GM21717 (cell line): ENCODE measurements around the gene KLF13.
A peak's percentile ranks its signal among the peaks of the same experiment; 100 is the strongest.

ENCODE experiments used
- ATAC-seq: cut with Tn5 transposase; IDR thresholded peaks from one replicate; pipeline ENCODE4 v1.9.1; 2021; ENCODE audit warnings: mild to moderate bottlenecking, moderate library complexity; ENCODE audit not compliant: unreplicated experiment

KLF13 gene

DNA sequence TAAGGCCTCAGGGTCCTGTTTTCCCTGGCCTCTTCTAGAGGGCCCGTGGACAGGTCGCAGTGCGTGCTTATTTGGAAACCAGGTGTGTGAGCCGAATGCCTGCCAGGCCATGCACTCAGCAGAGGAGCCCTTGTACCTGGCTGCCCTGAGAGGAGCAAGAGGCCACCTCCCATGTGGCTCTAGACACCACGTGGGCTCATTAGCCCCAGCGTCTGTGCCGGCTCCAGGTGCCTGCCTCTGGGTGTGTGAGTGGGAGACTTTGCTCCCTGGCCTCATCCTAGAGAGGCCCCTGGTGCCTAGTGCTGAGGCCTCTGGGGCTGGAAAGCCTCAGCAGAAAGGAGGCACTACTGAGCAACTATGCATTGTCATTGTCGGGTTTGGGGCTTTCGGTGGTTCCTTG, 50.4 kb downstream of the KLF13 start:
- ATAC-seq, result no peak

GRCh38 chr15:31378363-31378903, 51.8 kb downstream of the KLF13 start:
- ATAC-seq, result no peak

DNA sequence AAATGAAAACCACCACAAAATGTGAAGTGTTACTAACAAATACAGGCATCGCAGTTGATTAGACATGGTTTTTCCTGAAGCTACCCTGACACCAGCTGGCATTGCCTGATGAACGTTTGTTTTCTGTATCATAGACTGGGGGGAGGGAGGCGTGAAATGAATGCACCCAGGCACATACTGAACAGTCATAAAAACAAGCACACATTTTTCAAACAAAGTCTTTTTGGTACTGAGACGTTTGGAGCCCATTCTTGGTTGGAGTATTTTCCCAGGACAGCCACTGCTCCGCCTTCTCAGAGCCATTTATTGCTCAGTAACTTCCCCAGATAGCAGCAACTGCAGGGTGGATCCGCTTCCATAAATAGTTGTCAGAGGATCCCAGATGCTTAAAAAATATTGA, 52.4 kb downstream of the KLF13 start:
- ATAC-seq, result no peak

DNA sequence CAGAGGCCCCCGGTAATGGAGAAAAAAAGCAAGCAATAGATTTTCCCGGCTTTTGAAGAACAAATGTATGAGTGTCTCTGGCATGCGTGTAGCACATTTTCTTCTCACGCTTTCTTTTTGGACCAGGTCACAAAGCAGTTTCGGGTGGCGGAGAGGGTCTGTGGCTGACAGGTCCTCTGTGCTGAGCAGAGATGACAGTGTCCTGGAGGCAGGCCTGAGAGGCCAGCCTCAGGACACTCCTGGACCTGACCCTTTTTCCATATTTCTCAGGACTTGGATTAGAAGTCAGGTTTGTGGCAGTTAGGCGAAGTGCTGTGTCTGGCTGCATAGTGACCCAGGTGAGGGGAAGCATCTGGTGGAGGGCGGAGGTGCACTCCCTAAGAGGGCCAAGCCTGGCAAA, 52.9 kb downstream of the KLF13 start:
- no peak for ATAC-seq

DNA sequence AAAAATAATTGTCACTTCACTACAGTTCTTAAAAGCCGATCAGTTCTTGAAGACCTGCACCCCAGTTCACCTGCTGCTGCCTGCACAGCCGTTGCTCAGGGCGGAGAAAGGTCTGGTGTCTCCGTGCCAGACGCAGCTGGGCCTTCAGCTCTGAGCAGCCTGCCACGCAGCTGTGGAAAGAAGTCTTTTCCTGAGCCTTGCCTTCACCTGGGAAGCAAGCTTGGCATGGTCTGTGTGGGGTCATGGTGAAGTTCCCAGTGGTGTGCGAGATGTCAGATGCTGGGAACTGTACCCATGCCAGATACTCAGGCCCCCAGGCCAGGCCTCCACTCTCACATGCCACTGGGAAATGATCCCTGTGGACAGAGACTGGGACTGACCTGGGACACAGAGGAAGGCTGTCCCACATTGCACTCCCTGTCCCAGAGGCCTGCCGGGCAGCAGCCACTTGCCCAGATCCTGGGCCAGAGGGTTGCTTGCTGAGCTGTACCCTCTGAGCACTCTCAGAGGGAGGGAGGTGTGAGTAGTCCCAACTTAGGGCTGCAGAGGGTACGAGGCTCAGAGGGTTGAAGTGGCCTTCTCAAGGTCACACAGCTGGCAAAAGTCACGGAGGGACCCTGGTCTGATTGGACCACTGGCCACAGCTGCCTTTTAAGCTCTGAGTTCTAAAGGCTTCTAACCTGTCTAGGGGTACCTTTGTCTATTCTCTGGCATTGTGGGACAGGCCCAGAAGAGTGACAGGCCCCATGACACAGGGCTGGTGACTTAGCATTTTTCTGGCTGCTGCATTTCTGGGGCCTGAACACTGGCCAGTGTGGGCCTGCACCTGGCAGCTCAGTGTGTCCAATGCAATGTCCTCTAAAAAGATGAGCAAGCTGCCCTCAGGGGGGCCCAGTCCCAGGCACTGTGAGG, 55.4 kb downstream of the KLF13 start:
- ATAC-seq, result no peak

- no peak for ATAC-seq
Measured at GRCh38 chr15:31382713-31383045, 56.0 kb downstream of the KLF13 start.

DNA sequence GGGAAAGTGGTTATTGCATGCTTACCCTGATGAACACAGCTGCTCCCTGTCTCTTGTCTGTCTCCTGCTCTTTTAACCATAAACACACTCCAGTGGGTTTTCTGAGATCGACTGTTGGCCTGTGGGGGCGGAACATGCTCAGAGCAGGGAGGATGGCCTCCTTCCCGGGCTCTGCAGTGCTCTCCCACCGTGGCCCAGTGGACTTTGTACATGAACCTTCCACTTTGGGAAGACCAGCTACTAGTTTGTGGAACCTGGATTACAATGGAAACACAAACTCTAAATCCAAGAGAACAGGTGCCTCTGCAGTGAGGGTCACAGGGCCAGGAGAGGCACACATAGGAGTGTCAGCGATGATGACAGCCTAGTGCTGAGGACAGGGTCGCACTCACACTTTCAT, 56.5 kb downstream of the KLF13 start:
- ATAC-seq, result no peak

DNA sequence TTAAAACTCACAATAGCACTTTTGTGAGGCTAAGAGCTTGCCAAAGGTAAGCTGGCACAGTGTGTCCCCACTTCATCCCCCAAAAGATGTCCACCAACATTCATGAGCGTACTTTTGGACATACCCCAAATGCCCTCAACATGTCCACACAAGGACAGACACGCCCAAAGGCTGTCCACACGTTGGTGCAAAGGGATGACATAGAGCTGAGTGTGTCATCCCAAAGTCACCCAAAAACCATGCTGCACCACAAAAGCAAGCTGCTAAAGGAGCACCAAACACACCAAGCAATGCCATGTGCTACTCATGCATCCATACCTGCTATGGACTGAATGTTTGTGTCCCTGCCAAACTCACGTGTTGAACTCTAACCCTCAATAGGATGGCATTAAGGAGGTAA, 57.9 kb downstream of the KLF13 start:
- no peak for ATAC-seq

- ATAC-seq, result no peak
Measured at GRCh38 chr15:31385736-31386135, 59.1 kb downstream of the KLF13 start.

- no peak for ATAC-seq
Measured at GRCh38 chr15:31387092-31387478, 60.5 kb downstream of the KLF13 start.

DNA sequence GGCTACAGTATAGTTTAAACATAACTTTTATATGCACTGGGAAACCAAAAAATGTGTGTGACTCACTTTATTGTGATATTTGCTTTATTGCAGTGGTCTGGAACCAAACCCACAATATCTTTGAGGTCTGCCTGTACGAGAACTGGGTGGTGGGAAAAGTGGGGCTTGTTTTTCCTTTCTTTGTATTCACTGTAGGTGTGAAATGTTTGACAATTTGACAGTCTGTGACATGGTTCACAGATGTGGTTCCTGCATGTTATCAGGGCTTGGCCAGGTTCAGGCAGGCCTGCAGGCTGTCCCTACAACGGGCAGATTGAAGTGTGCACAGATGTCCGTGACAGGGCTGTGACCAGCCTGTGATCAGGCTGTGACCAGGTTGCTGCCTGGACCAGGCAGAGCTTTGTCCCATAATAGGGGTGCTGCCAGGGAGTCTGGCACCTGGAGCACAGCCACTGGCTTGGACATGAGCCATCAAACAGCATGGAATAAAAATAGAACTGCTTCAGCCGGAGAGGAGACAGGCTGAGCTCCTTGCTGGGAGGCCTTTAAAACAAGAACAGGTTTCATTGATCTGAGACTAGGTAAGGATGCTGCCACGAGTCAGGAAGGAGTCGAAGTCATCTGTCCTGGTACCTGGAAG, 61.0 kb downstream of the KLF13 start:
- ATAC-seq, result no peak

DNA sequence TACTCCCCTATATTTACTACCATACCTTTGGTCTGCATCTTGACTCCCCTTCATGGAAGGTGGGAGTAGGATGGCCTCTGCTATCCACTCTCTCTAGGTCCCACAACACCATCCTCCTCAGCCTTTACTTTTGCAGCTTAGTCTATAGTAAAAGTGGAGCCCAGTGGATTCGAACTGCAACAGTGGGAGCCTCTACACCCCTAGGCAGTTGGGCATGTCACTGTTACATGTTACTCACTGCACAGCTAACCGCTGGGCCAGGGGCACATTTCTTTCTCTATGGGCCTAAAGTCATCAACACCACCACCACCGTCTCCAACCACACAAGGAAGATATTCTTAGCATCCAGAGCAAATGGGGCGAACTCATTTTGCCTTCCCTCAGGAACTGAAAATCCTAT, 62.9 kb downstream of the KLF13 start:
- no peak for ATAC-seq

DNA sequence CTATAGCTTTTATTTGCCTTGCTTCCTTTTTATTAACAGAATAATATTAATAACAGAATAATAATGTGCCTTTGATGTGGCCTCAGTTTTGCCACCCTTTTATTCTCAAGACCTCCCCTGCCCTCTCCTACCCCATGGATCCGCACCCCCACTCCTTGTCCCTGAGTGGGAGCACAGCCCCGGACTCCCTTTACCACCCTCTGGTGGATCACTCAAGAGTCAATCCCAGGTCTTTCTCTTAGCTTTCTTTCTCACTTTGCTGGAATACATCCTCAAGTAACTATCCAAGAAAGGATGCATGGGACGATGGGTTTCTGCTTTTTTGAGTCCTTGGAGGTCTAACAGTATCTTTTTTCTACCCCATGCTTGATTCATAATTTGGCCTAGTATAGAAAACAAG, 63.4 kb downstream of the KLF13 start:
- no peak for ATAC-seq

DNA sequence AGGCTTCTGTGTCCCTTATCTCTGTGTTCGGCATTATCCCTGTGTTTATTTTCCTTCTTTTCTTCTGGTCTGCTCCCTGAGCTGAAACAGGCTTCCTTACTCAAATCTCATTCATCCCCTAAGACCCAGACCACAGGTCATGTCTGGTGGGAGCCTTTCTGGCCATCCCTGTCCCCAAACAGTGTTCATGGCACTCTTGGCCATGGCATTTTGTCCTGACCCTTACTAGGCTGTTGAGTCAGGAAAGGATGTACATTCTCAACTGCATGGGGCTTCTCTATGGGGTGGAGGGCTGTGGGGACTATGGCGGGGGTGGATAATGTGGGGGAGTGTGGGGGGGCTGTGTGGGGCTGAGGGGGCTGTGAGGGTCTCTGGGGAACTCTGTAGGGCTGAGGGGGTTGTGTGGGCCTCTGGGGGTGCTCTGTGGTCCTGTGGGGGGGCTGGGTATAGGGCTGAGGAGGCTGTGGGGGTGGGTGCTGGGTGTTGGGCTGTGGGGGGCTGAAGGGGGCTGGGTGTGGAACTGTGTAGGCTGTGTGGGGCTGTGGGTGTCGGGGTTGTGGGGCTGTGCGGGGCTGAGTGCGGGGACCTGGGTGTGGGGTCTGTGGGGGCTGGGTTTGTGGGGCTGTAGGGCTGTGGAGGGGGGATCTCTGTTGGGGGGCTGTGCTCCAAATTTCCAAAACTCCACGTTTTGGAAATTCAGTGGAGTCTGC, 64.3 kb downstream of the KLF13 start:
- no peak for ATAC-seq

- peak; percentile 88 for ATAC-seq
Measured at GRCh38 chr15:31391687-31392671, 65.3 kb downstream of the KLF13 start.

- peak; percentile 29 for ATAC-seq
Measured at GRCh38 chr15:31392761-31393401, 66.2 kb downstream of the KLF13 start.

GRCh38 chr15:31393444-31394091, 66.9 kb downstream of the KLF13 start:
- ATAC-seq, result no peak

GRCh38 chr15:31396881-31397560, 70.4 kb downstream of the KLF13 start:
- ATAC-seq, result no peak
